H1 (cell line): ENCODE results near the gene NET1.

Experiments used
- CBX5 ChIP-seq: fragments of 300-800, 300-1000 bp; sonication (generic); IDR thresholded peaks from 2 replicates; pipeline ENCODE4 v1.7.1; 2016; ENCODE audit warnings: antibody characterized with exemption, low read length, low read depth
- CEBPB ChIP-seq: IDR thresholded peaks from 2 replicates; pipeline ENCODE4 v1.6.1; 2012; ENCODE audit warnings: low read depth, low read length
- EP300 ChIP-seq, 2 experiments: IDR thresholded peaks; 1 replicate in 1 of 2; 2 replicates in 1 of 2; pipeline ENCODE4 v1.6.1; 2011 to 2012; ENCODE audit warnings: low read depth in 2 of 2, low read length in 2 of 2, mild to moderate bottlenecking in 2 of 2, borderline replicate concordance in 1 of 2, inconsistent platforms in 1 of 2, moderate library complexity in 1 of 2
- EZH2 ChIP-seq: fragments of 200-600 bp; sonication (generic); IDR thresholded peaks from 2 replicates; pipeline ENCODE4 v1.7.1; 2012; ENCODE audit warnings: low read depth, mild to moderate bottlenecking, moderate library complexity, low read length, inconsistent platforms; ENCODE audit not compliant: severe bottlenecking
- HDAC2 ChIP-seq, 2 experiments: fragments of 300-600 bp in 1 of 2; sonication (generic) in 1 of 2; IDR thresholded peaks; 2 replicates each; pipeline ENCODE4 v1.6.1; 2011 to 2012; ENCODE audit warnings: low read depth in 2 of 2, low read length in 2 of 2, mild to moderate bottlenecking in 2 of 2, moderate library complexity in 2 of 2, borderline replicate concordance in 1 of 2, inconsistent platforms in 1 of 2
- JUN ChIP-seq: IDR thresholded peaks from 2 replicates; pipeline ENCODE4 v1.6.1; 2011; ENCODE audit warnings: low read depth, mild to moderate bottlenecking, improper control_type of control experiment, low read length
- KDM1A ChIP-seq: fragments of 200-600, 300-600 bp; sonication (generic); IDR thresholded peaks from 2 replicates; pipeline ENCODE4 v1.7.1; 2016; ENCODE audit warnings: mild to moderate bottlenecking, low read length, borderline replicate concordance
- POLR2AphosphoS5 ChIP-seq: IDR thresholded peaks from 2 replicates; pipeline ENCODE4 v1.6.1; 2011; ENCODE audit warnings: low read depth, low read length
- RXRA ChIP-seq: IDR thresholded peaks from 2 replicates; pipeline ENCODE4 v1.6.1; 2011; ENCODE audit warnings: low read depth, mild to moderate bottlenecking, low read length, moderate library complexity; ENCODE audit not compliant: insufficient read depth
- SP1 ChIP-seq: IDR thresholded peaks from 2 replicates; pipeline ENCODE4 v1.6.1; 2011; ENCODE audit warnings: low read depth, low read length
- SRF ChIP-seq: IDR thresholded peaks from 2 replicates; pipeline ENCODE4 v1.6.1; 2011; ENCODE audit warnings: mild to moderate bottlenecking, low read depth, low read length, moderate library complexity
- YY1 ChIP-seq: IDR thresholded peaks from 2 replicates; pipeline ENCODE4 v1.6.1; 2011; ENCODE audit warnings: low read depth, mild to moderate bottlenecking, low read length
- TF ChIP-seq, protein P1 (sequence below), 3 experiments: IDR thresholded peaks; 1 replicate in 2 of 3; 2 replicates in 1 of 3; pipeline versions ENCODE4 v1.5.1 to v1.6.1; 2011; ENCODE audit warnings: low read length in 3 of 3, mild to moderate bottlenecking in 3 of 3, inconsistent platforms in 2 of 3, low read depth in 1 of 3, moderate library complexity in 1 of 3; ENCODE audit not compliant: insufficient read depth in 1 of 3; ENCODE audit errors: control extremely low read depth in 1 of 3
- TF ChIP-seq, protein P2 (sequence below): IDR thresholded peaks from 2 replicates; pipeline ENCODE4 v1.6.1; 2012; ENCODE audit warnings: inconsistent platforms

DNA sequence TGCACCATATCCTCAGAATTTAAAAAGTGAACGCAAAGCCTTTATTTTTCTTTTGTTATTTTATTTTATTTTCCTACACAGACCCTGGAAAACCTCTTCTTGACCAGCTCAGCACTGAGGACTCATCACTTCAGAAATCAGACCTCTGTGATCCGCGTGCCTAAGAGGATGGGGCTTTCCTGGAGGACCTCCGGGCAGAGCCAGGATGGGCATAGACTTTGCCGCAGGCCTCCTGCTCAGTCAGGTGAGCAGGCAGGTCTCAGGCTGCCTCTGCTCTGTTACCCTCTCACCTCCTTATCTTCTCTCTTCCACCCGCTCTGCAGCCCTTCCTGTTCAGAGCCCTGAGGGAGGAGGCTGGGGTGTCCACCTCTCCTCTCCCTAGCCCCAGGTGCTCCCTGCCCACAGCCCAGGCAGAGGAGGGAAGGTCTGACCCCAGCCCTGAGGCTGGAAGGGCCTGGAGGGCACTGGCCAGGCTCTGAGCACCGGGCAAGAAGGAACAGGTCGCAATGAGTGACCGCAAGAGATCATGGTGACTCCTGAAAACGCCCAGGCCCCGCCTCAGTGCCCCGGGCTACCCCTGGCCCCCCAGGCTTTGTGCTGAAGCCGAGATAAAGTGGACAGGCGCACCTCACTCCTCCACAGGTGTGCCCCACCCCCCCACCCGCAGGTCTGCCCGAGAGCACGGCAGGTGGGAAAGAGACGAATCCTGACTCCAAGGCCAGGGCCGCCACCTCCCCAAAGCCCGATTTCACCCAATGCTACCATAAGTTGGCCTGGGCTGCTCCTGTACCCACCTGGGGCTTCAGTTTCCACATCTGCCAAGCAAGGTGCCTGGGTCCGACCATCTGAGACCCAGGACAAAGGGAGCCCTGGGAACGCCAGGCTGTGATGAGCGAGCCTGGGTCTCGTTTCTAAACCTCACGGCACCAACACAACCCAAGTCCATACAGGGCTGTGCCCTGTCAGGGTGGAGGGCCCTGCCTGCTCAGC is 84.2 kb downstream of the NET1 start:
- TF ChIP-seq, protein P1, sequence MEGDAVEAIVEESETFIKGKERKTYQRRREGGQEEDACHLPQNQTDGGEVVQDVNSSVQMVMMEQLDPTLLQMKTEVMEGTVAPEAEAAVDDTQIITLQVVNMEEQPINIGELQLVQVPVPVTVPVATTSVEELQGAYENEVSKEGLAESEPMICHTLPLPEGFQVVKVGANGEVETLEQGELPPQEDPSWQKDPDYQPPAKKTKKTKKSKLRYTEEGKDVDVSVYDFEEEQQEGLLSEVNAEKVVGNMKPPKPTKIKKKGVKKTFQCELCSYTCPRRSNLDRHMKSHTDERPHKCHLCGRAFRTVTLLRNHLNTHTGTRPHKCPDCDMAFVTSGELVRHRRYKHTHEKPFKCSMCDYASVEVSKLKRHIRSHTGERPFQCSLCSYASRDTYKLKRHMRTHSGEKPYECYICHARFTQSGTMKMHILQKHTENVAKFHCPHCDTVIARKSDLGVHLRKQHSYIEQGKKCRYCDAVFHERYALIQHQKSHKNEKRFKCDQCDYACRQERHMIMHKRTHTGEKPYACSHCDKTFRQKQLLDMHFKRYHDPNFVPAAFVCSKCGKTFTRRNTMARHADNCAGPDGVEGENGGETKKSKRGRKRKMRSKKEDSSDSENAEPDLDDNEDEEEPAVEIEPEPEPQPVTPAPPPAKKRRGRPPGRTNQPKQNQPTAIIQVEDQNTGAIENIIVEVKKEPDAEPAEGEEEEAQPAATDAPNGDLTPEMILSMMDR (IDR thresholded peaks at IDR 0.05; ENCODE audit: control extremely low read depth in 1 of 3, insufficient read depth in 1 of 3, low read depth in 1 of 3, low read length in 3 of 3), result no peak
- TF ChIP-seq HDAC2 (IDR thresholded peaks at IDR 0.05; ENCODE audit: borderline replicate concordance in 1 of 2, low read depth in 2 of 2, low read length in 2 of 2) (no peak), EZH2 (no peak), POLR2AphosphoS5 (no peak), RXRA (no peak), KDM1A (no peak), SRF (no peak), CBX5 (no peak), JUN (no peak), CEBPB (no peak), YY1 (no peak), SP1 (no peak), EP300 (IDR thresholded peaks at IDR 0.05; ENCODE audit: borderline replicate concordance in 1 of 2, low read depth in 2 of 2, low read length in 2 of 2) (no peak)
- TF ChIP-seq, protein P2, sequence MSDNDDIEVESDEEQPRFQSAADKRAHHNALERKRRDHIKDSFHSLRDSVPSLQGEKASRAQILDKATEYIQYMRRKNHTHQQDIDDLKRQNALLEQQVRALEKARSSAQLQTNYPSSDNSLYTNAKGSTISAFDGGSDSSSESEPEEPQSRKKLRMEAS, result no peak
